ENCODE data around the gene CELA1. TPM values are rescaled to one million over a fixed set of nuclear protein-coding genes. Genes with fewer than 3 reads are reported as not detected.
A peak's percentile ranks its signal among the peaks of the same experiment; 100 is the strongest.

CELA1 gene
- not detected in 2 replicates for total RNA-seq

DNA sequence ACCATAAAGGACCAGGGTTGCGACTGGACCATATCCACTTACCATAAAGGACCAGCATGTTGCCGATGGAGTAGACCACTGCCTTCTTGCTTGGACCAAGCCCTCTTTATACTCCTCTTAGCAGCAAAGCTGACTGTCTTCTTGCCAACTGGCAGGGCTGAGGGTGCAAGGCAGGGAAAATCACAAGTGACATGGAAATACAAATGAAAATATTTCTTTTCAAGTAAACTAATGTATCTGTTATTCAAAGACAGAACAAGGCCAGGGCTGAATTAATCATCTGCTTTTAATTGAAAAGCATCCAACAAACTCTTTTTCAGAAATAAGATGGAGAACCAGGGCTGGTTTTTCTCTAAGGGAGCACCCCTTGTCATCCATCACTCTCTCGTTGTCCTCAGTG, at the start of gene CELA1:
Gene CELA1 (minus strand): TSS at position 99 of the 400 bp plus-strand sequence. CDS start 41 bp downstream, at position 58.
- no peak within 1 kb of the TSS for H3K4me3 ChIP-seq (ENCODE audit: low read depth, low read length)
- no peak for DNase-seq (ENCODE audit: low read depth)
- TF ChIP-seq, protein P1, sequence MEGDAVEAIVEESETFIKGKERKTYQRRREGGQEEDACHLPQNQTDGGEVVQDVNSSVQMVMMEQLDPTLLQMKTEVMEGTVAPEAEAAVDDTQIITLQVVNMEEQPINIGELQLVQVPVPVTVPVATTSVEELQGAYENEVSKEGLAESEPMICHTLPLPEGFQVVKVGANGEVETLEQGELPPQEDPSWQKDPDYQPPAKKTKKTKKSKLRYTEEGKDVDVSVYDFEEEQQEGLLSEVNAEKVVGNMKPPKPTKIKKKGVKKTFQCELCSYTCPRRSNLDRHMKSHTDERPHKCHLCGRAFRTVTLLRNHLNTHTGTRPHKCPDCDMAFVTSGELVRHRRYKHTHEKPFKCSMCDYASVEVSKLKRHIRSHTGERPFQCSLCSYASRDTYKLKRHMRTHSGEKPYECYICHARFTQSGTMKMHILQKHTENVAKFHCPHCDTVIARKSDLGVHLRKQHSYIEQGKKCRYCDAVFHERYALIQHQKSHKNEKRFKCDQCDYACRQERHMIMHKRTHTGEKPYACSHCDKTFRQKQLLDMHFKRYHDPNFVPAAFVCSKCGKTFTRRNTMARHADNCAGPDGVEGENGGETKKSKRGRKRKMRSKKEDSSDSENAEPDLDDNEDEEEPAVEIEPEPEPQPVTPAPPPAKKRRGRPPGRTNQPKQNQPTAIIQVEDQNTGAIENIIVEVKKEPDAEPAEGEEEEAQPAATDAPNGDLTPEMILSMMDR (IDR thresholded peaks at IDR 0.05; ENCODE audit: insufficient read depth, low read depth, low read length), result no peak

DNA sequence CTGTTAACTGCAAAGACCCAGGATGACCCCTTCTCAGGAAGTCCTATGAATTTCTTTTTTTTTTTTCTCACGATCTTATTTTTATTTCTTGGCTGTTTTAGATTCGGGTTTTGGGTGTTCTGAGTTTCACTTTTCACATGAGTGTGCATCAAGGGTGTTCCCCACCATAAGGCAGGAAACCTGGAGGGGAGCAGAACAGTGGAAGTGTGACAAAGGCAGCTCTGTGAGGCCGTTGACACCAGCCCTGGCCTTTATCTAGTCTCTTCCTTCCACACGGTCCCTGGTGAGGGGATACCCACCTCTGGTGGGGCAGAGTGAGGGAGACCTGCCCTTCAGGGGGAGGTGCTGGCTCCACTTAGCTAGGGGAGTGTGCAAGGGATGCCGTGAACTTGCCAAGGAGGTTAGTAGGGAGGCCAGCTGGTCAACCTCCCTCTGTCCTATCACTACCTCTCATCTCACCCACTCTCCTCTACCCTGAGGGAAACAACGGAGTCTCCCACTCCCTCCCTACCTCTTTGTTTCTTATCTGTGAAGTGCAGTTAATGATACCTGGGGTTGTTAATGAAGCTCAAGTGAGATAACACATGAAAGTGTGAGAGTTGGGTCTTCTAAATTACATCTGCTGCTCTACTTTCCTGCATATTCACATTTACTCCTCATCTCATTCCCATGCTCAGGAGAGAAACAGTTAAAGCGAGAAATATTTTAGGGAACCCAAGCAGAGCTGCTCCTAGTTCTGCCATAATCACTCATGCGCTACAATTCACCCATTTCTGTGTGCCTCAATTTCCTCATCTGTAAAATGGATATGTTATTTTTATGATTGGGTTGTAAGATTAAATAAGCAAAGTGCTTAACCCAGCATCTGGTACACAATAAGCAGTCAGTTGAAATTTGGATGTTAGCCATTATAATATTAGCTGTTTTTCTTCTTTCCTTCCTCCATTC, 49.1 kb upstream of the CELA1 start:
- no peak overlapping the region for H3K4me3 ChIP-seq (ENCODE audit: low read depth, low read length)
- TF ChIP-seq, protein P1 (IDR thresholded peaks at IDR 0.05; ENCODE audit: insufficient read depth, low read depth, low read length), result no peak
- no peak for DNase-seq (ENCODE audit: low read depth)

DNA sequence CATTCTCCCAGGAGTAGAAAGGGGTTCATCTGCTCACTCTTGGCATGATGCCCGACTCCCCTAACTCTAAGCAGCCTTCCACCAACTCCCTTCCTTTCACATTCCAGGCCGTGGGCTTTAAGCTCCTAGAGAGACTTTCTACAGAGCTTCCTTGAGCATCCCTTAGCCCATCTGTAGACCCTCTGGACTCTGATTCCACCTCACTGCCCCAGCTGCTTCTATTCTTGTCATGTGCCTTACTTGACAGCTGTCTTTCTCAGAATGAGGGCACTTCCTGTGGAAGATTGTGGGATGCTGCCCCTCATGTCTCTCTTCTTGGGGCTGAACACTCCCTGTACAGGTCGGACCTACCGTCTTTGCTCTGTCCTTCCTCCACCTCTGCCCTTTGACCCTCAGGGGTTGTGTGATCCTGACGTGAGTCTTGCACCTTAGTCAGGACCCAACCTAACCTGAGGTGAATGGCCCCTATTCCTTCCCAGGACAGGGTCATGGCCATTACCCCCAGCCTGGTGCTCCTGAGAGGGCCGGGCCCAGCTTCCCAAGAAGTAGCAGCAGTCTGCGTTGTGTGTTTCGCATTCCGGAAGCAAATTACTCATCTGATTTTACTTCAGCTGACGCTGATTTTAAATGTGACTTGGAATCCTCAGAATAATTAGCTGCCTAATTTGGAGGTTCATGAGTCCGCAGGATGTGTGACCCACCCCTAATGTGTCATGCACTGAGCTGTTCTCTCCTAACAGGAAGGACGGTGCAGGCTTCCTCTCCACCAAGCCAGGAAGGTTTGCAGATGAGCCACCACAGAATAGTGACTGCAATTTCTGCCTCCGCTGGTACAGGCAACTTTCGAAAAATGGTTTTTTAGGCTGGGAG, 47.4 kb upstream of the CELA1 start:
- TF ChIP-seq, protein P1 (IDR thresholded peaks at IDR 0.05; ENCODE audit: insufficient read depth, low read depth, low read length), result no peak
- H3K4me3 ChIP-seq (ENCODE audit: low read depth, low read length), result no peak overlapping the region

GRCh38 chr12:51392556-51393237, 46.2 kb upstream of the CELA1 start:
- TF ChIP-seq, protein P1 (IDR thresholded peaks at IDR 0.05; ENCODE audit: insufficient read depth, low read depth, low read length), result no peak
- peak overlapping the region; percentile 18 for H3K4me3 ChIP-seq (ENCODE audit: low read depth, low read length)
- no peak for DNase-seq (ENCODE audit: low read depth)

More for the DNA sequence above, 47.4 kb upstream of the CELA1 start:
- DNase-seq (ENCODE audit: low read depth), result peak; percentile 71

- no peak for DNase-seq (ENCODE audit: low read depth)
- TF ChIP-seq, protein P1 (IDR thresholded peaks at IDR 0.05; ENCODE audit: insufficient read depth, low read depth, low read length), result no peak
- peak within 1 kb of the TSS; percentile 62 for H3K4me3 ChIP-seq (ENCODE audit: low read depth, low read length)
These were observed 45.0 kb upstream of the CELA1 start, which contains the start of gene GALNT6 for GRCh38 chr12:51391283-51392123. Gene GALNT6 (minus strand): TSS chr12:51391406. CDS start chr12:51379781, 11,625 bp downstream.

All from fibroblast of villous mesenchyme (primary cell).